ENCODE data around the gene LRRK1.

Gene LRRK1

DNA sequence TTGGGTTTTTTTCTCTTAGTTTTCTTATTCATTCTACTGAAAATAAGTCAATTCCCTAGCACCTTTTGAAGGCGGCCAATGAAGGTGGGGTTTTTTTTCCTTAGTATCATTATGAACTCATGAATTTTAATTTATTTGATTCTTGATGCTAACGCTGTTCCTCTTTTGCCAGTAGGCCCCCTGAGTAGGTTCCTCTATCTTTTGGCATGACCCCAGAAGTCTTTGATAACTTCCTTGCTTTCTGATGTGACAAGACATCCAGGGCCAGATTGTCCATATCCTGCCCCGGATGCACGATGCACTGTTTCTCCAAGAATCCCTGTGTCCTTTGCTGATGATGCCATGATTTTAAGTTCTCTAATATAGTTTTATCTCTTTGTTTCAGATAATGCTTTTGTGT, 20.6 kb downstream of the LRRK1 start:
- no peak for DNase-seq

GRCh38 chr15:100940767-100941379, 21.7 kb downstream of the LRRK1 start:
- DNase-seq, result no peak

DNA sequence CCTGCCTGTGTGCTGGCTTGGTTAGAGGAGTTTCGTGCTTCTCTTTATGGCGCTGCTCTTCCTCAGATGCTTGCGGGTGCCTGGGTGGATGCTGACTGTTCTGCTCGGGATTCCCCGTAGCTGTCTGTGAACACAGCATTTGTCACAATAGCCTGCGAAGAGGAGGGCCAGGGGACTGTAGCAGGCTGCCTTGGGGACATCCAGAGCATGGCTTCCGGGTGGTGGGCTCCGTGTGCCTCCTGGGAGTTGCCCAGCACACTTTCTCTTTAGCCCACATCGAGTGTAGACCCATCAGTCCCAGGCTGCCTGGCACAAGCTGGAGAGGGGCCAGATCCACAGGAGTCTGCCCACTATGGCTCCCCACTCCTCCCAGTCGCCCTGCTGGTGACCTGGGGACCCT, 22.4 kb downstream of the LRRK1 start:
- no peak for DNase-seq

DNA sequence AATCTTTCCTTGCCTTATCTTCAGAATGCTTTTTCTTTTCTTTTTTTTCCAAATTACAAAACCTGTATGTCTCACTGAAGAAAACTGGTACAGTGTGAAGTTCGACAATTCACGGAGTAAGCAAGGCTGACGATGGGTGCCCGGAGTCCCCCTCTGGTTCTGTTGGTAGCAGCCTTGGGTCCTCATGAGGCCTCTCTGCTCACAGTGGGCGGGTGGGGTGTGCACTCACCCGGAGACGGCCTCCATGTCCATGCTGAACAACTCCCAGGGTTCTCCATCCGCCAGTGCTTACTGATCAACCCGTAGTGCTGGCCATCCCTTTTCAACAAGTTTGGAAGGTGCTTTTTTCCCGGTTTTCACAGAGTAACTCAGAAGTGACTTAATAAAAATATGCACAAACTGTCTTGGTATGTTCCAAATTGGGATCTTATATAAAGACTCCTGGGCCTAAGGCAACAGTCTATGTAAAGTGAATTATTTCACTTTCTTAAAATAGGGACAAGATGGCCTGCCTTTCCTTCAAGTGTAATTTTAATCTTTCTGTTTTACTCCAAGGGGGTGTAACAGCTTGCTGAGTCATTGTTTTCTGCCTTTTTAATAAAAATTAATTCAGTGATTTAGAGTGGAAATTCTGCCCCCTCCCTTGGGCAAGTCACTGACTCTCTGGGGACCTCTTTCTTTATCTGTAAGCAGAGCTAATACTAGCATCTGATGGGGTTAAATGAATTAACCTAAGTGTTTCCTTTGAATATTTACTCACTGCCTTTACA, 23.7 kb downstream of the LRRK1 start:
- no peak for DNase-seq

DNA sequence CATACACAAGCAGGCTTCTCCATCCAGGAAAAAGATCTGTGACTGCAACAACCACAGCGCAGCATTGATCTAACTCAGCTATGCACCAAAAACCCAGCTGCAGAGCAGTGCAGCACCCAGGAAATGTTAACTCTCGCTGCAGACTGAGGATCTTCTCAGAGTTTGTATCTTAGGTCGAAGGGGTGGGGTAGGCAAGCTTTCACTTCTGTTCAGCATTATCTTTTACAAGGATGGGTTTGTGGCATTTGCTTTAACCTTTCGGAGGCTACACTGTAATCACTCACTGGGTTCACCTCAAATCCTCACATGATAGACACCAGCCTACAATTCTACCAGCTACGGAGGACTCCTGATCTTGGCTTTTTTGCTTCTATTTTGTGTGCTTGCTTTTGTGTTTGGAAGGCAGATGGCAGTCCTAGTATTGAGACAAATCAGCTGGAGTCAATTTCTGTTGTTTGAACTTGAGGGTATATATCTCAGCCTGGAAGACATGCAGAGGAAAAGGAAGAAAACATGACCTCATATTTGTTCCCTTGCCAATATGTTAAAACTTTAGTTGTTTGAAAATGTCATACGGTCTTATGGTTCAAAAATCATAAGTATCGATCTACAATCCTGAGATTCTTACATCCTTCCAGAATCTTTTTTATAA, 25.2 kb downstream of the LRRK1 start:
- DNase-seq, result no peak

GRCh38 chr15:100944986-100945385, 25.8 kb downstream of the LRRK1 start:
- DNase-seq, result no peak

GRCh38 chr15:100947760-100948429, 28.7 kb downstream of the LRRK1 start:
- no peak for DNase-seq

DNA sequence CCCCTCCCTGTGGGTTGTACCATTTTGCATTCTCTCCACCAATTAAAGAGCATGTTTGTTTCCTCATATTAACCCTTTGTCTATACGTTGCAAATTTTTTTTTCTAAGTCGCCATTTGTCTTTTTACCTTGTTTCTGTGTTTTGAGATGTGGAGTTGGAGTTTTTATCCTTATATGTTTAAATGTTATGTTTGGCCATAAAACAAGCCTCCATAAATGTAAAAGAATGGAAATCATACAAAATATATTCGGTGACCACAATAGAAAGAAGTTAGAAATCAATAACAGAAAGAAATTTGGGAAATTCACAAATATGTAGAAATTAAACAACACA, 29.2 kb downstream of the LRRK1 start:
- DNase-seq, result no peak

DNA sequence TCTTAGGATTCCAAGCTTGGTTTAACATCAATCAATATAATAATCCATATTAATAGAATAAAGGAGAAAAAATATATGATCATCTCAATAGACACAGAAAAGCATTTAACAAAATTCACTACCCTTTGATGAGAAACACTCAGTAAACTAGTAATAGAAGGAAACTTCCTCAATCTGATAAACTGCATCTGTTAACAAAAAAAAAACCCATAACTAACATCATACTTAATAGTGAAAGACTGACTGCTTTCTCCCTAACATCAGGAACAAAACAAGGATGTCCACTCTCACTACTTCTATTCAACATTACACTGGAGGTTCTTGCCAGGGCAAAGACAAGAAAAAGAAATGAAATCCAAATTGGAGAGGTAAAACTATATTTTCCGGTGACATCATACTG, 30.5 kb downstream of the LRRK1 start:
- DNase-seq, result no peak

DNA sequence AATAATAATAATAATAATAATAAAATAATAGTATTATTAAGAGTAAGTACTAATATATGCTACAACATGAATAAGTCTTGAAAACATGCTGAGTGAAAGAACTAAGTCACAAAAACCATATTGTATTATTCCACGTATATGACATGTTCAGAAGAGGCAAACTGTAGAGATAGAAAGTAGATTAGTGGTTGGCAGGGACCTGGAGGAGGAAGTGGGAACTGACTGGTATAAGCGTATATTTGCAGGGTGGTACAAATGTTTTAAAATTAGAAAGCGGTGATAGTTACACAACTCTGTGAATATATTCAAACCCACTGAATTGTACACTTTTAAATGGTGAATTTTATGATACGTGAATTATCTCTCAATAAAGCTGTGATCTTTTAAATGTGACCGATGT, 32.8 kb downstream of the LRRK1 start:
- DNase-seq, result no peak

DNA sequence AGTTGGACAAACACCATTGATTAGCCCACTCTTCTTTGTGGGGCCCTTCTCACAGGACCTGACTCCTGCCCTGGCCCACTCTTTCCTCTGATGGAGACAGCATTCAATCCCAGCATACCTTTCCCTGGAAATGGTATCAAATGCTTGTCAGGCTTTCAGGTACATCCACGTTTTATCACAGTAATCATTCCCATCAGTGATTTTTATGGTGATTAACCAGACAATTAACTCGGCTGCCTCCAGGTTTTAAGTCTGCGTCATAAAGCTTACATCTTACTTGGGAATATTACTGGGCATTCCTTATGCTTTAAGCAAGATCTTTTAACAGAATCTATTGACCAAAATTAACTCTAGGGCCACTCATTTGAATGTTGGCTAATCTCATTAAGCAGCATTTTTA, 33.4 kb downstream of the LRRK1 start:
- no peak for DNase-seq

- DNase-seq, result no peak
These were observed 39.3 kb downstream of the LRRK1 start for GRCh38 chr15:100958326-100959065.

GRCh38 chr15:100959066-100960050, 40.2 kb downstream of the LRRK1 start:
- no peak for DNase-seq

GRCh38 chr15:100966997-100967396, 47.8 kb downstream of the LRRK1 start:
- no peak for DNase-seq

DNA sequence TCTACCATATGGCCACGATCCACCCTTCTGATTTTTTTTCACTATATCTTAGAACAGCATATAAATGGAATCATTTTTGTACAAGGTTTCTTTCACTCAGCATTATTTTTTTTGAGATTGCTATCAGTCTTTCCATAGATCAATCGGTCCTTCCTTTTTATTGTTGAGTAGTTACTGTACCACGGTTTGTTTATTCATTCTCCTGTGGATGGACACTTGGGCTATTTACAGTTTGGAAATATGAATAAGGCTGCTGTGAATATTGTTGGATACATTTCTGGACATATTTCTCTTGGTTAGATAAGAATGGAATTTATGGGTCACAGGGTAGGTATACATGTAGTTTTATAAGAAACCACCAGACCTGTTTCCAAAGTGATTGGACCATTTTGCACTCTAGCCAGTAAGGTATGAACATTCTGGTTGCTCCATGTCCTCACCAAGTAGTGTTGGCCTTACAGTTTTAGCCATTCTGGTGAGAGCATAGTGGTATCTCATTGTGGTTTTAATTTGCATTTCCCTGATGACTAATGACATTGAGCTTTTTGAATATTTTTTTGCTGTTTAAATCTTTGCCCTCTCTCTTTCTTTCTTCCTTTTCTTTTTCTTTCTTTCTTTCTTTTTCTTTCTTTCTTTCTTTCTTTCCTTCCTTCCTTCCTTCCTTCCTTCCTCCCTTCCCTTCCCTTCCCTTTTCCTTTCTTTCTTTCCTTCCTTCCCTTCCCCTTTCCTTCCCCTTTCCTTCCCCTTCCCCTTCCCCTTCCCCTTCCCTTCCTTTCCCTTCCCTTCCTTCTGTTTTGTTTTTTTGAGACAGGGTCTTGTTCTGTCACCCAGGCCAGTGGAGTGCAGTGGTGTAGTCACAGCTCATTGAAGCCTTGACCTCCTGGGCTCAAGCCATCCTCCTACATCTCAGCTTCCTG, 49.2 kb downstream of the LRRK1 start:
- DNase-seq, result no peak

DNA sequence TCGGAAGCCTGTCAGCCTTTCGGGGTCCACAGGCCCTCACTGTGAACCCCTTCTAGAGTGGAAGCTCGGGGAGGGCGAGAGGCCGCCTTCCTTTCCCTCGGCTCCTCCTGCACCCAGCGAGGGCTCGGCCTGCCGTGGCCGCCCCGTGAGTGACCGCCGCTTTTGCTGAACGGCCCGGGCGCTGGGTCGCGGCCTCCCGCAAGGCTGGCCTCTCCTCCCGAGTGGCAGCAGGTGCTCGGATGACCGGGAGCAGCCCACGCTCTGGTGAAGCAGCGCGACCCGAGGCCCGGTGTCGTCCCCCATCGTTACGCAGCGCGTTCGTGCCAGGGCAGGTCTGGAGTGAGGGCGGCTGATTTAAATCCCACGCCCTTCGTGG, 53.8 kb downstream of the LRRK1 start:
- DNase-seq, result no peak

DNA sequence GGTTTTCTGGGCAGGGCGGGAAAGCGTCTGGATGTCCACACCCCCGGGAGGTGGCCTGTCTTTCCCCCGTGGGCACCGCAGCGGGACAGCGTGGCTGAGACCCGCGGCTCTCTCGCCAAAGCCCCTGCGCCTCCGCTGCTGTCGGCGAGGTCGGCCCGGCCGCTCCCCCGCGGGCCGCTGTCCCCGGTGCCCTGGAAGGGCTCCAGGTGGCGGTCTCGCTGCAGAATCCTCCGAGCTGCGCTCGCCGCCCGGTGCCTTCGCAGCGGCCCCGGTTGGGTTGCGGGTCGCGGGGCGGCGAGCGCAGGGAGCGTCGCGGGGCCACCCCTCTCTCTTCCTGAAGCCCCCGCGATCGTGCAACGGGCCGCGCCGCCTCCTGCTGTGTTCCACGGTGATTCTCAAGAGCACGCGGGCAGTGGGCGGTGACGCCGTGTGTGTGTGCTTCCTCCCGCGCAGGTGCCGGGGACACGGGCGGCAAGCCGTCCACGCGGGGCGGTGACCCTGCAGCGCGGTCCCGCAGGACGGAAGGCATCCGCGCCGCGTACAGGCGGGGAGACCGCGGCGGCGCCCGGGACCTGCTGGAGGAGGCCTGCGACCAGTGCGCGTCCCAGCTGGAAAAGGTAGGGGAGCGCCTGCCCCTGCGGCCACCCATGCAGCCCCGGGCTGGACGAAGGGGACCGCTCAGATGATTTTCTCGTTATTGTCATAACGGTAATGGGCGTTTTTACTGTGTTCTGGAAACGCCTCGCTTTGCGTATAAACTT, 54.4 kb downstream of the LRRK1 start:
- DNase-seq, result no peak

DNA sequence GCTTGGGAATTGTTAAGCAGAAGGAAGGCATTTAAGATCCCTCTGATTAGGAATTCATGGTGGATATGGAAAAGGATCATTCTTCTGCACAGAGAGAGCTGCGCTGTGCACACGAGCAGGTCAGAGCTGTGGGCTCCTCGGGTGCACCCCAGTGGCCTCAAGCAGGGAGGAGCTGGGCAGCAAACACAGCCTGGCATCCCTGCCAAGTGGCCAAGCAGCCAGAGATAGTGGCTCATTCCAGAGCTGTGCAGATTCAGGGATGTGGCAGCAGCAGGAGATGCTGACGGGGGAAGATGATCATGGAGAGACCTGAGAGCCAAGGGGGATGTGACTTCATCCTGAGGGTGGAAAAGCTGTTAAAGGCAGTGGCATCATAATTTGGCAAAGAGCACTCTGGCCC, 55.9 kb downstream of the LRRK1 start:
- no peak for DNase-seq

DNA sequence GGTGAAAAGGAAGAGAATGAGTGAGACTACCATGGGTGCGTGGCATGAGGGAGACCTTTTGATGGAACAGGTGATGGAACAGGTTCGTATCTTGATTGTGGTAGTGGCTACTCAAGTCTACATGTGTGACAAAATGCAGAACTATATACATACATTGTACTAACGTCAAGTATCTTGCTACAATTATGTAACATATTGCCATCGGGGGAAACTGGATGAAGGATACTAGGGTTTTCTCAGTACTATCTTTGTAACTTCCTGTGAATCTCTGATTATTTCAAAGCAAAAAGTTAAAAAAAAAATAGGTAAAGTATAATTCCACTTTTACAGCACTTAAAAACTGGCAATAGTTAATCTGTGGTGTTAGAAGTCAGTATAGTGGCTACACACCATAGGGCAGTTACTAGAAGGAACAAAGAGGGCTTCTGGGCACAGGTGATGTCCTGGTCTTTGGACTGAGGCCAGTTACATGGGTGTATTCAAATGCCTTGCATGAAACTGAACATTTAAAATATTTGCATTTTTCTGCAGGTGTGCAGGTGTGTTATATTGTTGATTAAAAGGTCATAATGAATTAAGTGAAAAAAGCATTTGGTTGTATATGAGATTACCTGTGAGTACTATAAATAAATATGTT, 61.4 kb downstream of the LRRK1 start:
- DNase-seq, result no peak

DNA sequence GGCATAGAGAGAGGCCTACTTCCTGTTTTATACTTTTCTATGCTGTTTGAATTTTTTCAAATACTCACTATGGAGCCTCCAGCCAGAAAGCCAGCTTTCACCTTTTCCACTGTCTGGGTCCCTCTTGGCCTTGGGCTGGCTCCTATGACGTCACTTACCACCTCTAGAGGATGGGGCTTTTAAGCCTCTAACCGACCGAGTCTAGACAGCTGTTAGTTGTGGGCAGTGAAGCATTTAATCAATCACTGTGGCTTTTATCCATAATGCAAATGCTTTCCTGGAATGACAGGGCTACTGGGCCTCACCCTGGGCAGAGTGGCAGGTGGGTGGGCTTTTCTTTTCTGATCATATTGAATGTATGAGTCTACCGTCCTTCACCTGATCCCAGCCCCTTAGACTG, 61.9 kb downstream of the LRRK1 start:
- DNase-seq, result no peak

Measured in CD4-positive, alpha-beta T cell treated with Interleukin-4 for 4 hours (primary cell).